Eye (tissue), 1 donor: ENCODE results near the gene SCLY.
"Not testable (repeated sequence)": the region's sequence is repeated elsewhere in the genome, so short reads cannot be mapped to it uniquely, and the experiment has no call there.

Source experiments
- DNase-seq: peaks from one replicate; pipeline ENCODE4 v3.0.0-alpha.2; 2015

The SCLY gene

GRCh38 chr2:238114851-238115660 is 54.3 kb downstream of the SCLY start:
- DNase-seq, result no peak

- not testable (repeated sequence) for DNase-seq
Measured at GRCh38 chr2:238115709-238116108, 54.9 kb downstream of the SCLY start.

DNA sequence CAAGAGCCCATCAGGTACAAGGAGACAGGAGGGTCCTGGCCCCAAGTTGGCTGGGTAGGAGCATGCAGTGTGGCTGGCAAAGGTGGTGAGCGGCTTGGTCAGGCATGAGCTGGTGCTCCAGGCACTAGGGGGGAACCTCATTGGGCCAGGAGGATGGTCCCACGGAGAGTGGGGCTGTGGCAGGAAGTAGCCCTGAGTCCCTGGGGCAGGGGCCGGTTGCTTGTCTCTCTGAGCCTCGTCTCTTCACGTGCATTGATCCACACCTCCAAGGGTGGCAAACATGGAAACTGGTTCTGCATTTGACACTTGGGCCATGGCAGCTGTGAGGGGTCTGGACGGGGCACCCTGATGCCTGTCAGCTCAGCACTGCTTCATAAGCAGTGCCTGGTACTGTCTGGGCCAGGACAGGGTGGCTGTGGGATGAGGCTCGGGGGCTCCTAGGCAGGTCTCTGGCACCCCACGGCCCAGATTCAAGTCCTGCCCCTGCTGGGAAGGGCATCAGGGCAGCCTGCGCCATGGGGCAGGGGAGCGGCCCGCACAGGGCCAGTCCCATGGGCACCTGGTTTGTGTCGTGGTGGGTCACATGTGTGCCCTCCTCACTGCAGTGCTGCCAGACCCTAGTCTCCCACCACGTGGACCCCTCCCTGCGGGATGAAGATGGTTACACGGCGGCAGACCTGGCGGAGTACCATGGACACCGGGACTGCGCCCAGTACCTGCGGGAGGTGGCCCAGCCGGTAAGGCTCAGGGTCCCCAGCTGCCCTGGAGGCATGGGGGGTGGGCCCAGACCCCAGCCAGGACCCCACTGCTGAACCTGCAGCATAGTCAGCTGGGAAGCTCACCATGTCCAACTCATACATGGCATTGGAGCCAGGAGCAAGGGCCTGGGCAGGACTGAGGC is 55.7 kb downstream of the SCLY start:
- no peak for DNase-seq

DNA sequence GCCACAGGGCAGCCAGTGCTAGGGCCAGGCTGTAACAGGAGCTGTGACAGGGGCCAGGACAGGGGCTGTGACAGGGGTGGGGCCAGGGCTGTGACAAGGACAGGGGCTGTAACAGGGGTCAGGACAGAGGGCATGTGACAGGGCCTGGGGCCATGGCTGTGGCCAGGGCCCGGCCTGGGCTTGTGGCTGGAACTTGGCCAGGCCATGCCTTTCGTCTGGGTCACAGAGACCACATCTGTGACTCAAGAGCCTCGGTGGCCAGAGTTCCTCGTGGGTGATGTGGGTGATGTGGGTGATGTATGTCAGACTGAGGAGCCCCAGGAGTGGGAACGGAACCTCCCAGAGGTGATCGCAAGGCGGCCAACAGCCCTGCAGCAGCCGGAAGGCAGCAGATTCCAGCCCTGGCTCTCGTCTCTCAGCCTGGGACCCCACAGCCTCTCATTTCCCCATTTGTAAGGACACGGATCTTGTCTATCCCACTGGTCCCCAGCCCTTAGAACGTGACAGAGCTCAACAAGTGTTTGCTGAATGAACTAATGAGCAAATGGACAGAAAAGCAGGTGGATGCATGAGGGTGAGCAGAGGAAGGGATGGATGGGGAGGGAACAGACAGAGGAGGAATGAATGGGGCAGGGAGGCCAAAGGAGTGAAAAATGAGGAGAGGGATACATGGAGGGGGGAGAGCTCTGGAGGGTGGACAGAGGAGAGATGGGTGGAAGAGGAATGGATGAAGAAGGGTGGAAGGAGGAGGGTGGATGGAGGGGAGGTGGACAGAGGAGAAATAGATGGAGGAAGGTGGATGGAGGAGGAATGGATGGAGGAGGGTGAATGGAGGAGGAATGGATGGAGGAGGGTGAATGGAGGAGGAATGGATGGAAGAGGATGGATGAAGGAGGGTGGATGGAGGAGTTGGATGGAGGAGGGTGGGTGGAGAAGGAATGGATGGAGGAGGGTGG is 56.7 kb downstream of the SCLY start:
- DNase-seq, result no peak

DNA sequence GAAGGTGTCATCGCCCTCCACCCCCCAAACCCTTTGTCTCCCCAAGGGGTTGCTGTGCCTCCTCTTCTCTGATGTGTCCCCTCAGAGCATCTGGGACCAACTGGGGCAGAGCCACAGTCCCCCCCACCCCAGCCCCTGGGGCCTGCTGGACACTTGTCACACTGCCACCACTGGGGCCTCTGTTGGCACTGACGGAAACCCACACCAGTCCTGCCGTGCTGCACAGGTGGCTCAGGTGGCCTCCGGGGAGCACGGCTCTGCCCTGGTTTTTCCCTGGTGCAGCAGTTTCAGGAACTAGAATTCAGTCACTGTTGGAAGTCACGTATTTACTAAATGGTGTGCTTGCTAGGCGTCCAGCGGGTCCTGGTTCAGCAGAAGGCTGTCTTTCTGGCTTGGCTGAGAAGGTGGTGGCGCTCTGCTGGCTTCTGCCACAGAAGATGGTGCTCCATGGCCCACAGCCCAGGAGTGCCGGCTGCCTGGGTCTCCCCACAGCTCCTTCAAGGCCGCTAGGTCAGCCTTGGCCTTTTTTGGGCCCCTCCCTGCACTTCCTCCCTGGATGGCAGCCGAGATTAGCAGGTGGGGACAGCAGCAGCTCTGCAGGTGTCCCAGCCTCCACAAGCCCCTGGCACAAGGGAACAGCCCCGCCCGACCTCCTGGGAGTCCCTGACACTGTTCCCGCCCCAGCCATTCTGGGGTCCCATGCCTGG is 59.1 kb downstream of the SCLY start:
- no peak for DNase-seq

DNA sequence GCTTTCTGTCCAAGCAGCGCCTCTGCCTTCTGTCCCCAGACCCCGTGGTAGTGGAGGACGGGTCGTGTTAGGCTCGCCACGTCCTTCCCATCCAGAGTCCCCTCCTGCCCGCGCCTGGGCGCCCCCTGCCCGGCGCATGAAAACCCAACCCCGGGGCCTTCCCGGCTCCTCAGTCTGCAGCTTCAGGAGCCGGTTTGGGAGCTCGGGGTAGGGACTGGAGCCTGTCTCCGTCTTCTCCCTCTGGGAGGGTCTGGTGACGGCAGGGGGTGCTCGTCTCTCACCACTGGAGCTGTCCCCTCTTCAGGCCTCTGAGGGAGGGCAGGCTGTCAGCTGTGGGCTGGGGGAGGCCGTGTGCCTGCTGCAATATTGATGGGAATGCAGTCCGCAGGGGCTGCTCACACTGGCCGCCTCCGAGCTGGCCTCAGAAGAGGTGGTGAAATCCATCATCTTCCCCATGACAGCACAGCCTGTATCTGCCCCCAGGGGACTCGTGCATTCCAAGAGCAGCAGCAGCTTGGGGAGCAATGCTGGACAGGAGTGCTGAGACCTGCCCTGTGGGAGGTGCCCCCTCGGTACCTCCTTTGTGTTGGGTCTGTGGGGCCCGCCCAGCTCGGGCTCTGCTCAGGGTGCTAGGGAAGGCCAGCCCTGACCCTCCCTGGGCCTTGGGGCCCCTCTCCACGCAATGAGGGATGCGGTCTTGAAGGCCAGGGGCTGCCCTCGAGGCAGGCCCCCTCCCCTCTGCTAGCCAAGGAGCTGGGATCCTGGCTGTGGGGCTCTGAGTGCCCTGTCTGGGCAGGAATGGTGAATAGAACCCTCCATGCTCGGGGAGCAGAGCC is 59.9 kb downstream of the SCLY start:
- DNase-seq, result peak; percentile 74

DNA sequence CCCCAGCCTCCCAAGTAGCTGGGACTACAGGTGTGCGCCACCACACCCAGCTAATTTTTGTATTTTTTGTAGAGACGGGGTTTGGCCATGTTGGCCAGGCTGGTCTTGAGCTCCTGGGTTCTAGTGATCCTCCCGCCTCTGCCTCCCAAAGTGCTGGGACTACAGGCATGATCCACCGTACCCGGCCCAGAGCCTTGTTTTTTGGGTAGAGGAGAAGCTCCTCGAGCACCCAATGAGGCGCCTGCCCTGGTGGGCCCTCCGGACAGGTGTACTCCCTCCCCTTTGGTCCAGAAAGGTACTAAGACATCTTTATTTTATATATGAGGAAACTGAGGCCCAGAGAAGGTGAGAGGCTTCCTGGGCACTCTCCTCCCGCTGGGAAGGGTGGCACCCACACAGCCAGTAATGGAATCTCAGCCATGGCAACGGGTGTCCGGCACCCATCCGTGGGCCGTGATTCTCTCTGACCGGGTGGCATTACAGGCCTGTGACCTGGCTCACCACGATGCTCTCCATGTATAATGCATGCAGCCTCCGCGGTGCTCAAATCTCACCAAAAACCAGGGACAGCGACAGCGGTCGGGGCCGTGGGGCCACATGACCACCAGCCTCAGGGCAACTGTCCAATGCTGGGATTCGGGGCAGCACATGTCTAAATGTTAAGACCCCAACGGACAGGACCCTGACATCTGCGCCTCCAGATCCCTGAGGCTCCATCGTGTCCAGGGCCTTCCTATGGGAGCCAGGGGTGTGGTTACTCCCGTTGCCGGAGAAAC is 60.9 kb downstream of the SCLY start:
- DNase-seq, result no peak

DNA sequence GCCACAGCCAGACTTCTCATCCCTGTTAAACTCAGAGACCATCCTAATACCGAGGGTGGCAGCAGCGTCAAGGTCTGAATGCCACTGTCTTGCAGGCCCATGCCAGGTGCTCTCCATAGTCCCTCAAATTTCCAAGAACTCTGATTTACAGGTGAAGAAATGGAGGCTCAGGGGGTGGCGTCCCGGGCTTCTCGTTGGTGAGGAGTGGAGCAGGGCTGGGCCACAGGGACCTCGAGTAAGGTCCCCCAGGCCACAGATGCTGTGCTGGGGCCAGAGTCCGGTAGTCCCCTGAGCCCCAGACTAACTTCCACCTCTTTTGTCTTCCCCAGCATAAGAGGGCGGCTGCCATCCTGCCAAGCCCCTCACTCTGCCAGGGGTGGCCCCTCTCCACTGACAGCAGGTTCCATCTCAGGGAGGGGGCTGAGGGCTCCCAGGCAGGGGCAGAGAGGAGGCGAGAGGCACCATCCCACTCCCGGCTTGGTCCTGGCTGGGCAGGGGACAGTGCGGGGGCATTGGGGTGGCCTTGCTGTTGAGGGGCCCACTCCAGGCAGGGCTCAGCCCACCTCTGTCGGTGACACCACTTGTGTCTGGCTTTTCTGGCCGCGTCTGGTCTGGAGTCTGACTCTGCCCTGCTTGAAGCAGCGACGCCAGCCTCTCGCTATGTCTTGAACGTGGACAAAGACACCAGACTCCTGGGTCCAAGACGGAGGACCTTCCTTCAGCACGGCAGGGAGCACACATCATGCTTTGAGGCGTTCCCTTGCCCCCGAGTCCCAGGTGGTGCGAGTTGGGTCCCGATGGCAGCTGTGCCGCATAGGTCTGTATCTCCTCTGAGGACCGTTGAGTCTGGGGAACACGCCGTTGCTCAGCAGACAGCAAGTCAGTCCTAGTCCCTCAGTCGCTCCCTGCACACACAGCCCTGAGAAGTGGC is 61.8 kb downstream of the SCLY start:
- no peak for DNase-seq

DNA sequence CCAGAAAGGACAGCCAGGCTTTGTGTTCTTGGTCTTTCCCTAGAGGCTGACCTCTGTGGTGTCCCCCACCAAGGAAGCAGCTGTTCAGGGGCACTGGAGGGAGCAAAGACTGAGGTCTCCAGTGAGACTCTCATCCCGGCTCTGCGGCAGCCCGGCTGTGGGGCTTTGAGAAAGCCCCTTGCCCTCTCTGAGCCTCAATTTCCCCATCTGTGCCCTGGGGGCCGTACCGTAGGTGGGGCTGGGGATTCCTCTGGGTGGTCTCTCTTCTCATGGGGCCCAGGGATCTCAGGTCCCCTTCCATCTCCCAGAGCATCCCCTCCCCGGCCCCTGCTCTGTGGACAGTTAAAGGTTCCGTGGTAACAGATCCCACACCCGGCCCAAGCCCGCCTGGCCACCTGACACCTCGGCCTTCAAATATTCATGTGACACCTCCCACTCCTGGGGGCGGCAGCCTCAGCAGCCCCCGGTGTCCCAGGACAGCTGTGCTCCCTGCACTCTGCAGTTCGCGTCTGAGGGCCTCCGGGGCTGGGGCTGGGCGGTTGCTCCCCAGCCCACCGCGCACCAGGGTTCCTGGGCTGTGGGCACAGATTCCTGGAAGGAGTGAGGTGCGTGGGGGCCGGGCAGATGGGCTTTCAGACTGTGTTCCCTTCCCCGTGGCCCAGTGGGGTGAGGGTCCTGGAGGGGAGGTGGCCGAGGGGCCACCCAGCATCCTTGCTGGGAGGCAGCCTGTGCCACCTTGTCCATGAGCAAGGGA is 62.6 kb downstream of the SCLY start:
- DNase-seq, result no peak

GRCh38 chr2:238123991-238124470 is 63.2 kb downstream of the SCLY start:
- DNase-seq, result no peak

DNA sequence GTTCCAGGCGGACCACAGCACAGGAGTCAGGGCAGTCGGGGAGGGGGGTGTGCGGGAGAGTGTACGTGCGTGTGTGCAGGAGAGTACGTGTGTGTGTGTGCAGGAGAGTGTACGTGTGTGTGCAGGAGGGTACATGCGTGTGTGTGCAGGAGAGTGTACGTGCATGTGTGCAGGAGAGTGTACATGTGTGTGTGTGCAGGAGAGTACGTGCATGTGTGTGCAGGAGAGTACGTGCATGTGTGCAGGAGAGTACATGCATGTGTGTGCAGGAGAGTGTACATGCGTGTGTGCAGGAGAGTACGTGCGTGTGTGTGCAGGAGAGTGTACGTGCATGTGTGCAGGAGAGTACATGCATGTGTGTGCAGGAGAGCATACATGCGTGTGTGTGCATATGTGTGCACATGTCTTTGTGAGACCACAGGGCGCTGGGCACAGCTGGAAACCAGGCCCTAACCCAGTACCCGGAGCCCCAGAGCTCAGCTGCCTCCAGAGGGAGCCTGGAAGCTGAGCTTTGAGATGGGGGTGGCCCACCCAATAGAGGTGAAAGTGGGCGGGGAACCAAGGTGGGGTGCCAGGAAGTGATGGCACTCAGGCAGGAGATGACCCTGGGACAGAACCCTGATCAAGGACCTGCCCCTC is 63.8 kb downstream of the SCLY start:
- DNase-seq, result no peak

DNA sequence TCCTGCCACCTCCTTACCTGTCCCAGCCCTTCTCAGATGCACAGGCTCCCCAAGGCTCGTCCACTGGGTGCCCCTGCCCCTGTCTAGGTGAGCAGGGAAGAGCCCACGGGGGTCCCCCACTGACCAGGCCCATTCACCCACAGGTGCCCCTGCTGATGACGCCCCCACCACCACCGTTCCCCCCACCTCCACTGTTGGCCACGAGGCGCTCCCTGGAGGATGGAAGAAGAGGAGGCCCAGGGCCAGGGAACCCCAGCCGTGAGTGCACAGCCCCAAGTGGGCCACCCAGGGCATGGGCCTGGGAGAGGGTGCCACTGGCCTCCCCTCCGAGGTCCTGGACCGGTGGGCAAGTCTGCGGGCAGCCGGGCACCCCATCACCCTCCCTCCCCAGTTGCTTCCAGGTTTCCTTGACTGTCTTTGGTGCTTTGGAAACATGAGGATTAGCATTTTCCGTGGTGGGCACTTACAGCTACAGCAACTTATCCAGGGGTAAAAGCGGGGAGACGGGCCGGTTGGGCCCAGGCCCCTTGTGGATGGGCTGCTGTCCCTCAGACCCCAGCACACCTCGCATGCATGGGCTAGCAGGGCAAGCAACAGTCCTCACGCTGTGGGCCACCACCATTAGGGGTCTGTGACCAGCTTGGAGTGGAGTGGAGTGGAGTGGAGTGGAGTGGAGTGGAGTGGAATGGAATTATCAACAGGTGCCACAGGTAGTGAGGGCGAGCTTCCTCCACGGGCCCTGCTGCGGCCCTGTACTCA is 64.5 kb downstream of the SCLY start:
- DNase-seq, result no peak

DNA sequence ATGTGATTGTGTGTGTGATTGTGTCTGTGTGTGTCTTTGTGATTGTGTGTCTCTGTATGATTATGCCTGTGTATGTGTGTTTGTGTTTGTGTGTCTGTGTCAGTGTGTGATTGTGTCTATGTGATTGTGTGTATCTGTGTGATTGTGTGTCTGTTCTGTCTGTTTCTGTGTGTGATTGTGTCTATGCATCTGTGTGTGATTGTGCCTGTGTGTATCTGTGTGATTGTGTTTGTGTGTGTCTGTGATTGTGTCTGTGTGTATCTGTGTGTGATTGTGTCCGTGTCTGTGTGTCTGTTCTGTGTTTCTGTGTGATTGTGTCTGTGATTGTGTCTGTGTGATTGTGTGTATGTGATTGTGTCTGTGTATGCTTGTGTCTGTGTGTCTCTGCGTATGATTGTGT is 65.5 kb downstream of the SCLY start:
- no peak for DNase-seq

DNA sequence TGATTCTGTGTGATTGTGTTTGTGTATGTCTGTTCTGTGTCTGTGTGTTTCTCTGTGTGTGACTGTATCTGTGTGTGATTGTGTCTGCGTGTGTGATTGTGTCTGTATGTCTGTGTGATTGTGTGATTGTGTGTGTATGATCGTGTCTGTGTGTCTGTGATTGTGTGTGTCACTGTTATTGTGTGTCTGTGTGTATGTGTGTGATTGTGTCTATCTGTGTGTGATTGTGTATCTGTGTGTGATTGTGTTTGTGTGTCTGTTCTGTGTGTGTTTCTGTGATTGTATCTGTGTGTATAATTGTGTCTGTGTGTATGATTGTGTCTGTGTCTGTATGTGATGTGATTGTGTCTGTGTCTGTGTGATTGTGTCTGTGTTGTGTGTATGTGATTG is 66.0 kb downstream of the SCLY start:
- DNase-seq, result no peak

DNA sequence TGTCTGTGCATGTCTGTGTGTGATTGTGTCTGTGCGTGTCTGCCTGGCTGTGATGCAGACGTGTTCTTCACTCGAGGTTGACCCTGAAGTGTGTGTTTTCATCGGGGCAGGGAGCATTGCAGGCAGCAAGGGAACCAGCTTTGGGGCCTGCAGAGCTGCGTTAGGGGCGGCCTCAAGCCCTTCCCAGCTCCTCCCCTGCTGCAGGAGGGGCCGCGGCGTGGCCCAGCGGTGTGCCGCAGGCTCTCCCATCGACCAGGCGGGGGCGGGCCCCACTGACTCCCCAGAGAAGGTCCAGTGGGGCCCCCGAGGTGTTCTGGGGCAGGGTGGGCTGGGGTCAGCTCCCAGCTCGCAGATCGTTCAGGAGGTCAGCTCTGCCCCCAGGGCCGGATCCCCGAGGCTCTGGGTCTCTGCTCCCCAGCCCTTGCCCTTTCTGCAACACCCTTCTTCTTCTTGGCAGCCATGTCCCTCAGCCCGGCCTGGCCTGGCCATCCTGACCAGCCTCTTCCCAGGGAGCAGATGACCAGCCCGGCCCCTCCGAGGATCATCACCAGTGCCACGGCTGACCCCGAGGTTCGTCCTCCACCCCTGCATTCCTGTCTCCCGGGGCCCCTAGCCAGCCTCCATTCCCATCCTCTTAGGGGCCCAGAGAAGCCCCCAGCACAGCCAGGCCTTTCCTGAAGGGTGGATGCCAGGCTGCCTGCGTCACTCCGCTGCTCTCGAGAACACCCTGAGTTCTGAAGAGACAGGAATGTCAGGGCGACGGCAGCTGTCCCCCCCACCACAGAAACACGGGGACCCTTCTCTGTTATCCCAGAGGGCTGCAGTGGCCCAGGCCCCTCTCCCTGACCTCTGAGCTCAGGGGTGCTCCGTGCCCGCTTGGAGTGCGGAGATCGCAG is 66.6 kb downstream of the SCLY start:
- DNase-seq, result peak; percentile 80

DNA sequence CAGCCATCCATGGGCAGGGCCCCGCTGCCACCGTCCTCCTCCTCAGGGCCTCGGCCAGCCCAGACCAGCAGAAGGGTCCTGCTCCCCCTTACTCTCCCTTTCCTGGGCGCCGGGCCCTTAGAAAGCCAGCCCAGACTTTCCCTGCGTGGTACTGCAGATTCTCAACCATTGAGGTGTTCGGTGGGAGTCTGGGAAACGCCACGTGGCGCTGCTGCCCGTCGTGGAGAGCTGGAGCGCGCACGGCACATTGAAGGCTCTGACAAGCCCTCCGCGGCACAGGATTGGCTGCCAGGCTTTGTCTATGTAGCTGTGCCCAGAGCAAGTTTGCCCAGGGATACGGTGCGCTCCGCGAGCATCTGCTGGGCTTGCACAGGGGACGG is 67.2 kb downstream of the SCLY start:
- DNase-seq, result no peak
